Activated effector memory CD4-positive, alpha-beta T cell treated with Interleukin-2 at 50 U/mL for 16 hours (primary cell): Measurements from ENCODE around the gene UST.
"Not testable (repeated sequence)": the region's sequence is repeated elsewhere in the genome, so short reads cannot be mapped to it uniquely, and the experiment has no call there.

Experiments used
- DNase-seq: peaks from one replicate; pipeline ENCODE4 v3.0.0-alpha.2; 2020

Gene UST

DNA sequence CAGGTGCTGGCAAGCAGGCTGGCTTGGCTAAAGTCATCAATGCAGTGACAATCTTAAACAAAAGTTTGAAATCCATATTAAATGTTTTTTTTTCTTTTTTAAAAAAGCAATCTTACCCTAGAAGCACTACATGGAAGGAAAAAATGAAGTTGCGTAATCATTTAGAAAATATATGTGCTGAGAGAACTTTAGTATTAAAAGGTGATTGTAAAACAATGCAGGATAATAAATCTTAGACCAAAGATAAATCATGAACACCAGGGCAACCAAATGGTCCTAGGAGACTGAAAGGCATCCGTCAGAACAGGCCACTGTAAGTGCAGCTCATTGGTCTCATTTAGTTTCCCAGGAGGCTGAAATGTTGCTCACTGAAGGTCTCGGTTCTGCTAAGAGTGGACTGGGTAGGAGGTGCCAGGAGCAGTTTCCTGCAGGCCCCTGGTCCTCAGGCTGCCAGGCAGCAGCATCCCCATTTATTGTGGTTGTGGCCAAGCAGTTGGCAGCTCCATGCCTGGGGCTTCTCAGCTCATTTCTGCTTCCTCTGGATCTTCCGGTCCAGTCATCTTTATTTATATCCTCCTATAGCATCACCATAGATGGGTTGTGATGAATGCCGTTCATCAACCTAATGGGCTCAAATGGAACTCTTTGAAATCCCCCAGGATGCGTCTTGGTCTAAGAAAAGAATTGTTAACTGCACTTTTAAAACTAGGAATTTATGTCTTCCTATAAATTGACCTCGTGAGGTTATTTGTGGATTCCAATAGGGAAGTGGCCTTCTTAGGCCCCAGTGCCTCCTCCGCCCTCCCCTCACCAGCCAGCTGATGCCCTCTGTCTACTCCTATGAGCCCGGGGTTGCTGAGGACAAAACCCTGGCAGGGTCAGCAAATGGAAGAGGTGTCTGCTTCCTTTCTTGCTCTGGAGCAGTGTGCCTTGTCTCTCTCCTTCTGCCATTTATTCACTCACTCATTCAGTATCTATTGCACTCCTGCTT is 269.0 kb downstream of the UST start:
- DNase-seq: no peak

DNA sequence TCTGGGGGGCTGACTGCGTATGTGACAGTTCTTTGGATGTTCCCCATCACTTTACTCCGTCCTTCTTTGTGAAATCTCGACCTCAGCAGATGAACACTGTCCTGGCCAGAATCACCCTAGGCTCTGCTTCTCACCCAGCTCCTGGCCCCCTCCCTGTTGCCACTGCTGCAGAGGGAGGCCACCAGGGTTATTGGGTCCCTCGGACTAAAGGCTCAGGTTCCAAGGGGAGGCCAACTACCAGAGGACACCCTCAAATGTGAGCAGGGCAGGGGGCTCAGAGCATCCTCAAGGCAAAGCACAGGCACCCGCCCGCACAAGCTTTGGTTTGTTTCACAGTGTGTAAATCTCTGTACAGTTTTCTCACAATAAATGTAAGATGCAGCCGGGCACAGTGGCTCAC is 269.9 kb downstream of the UST start:
- DNase-seq: no peak

- no peak for DNase-seq
Measured at GRCh38 chr6:149020319-149020718, 273.5 kb downstream of the UST start.

DNA sequence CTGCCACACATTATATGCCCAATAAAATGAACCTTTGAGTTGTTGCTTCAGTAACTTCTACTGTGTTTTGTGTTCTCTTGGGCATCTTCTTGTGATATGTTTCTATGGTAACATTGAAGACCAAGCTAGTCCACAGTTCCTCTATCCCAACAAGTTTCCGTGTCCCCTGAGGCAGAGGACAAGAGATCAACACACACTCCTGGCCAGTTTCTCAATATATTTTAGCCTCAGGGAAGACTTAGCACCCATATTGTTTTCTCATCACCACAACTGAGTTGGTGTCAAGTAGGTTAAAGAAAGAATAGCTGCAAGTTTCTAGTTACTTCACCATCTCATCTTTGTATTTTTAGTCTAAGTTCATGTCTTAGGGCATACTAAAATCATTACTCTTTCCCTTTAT is 277.5 kb downstream of the UST start:
- DNase-seq: no peak

GRCh38 chr6:149025061-149025460 is 278.2 kb downstream of the UST start:
- no peak for DNase-seq

DNA sequence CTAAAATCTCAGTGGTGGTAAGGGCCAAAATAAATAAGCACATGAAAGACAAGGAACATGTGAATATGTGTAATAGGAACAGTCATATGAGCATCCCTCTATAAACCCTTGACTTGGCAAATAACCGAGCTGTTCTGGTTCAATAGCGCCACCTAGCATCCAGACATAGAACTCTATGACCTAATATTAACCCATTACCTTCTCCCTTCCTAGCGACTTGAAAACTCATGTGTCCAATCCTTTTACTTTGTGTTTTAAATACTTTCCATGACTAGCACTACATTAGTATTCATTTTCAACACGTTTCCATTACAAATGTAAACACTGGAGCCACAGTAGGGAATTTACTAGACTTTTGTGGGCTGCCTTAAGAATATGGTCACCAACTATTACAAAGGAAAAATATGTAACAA is 279.7 kb downstream of the UST start:
- DNase-seq: no peak

DNA sequence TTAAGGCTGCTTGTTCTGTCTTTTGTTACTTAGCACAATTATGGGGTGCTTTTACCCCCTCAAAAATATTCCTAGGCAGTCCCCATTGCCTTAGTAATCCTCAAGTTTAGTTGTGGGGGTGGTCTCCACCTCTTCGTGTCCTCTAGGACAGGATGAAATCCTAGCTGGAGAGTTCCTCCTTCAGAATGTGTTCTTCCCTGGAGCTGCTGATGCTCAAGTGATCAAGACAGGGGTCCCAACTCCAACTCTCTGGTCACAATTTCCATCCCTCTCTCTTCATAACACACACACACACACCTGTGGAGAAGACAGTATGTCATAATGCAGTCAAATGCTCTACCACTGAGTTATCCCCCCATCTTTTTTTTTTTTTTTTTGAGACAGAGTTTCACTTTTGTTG is 280.7 kb downstream of the UST start:
- DNase-seq: no peak

DNA sequence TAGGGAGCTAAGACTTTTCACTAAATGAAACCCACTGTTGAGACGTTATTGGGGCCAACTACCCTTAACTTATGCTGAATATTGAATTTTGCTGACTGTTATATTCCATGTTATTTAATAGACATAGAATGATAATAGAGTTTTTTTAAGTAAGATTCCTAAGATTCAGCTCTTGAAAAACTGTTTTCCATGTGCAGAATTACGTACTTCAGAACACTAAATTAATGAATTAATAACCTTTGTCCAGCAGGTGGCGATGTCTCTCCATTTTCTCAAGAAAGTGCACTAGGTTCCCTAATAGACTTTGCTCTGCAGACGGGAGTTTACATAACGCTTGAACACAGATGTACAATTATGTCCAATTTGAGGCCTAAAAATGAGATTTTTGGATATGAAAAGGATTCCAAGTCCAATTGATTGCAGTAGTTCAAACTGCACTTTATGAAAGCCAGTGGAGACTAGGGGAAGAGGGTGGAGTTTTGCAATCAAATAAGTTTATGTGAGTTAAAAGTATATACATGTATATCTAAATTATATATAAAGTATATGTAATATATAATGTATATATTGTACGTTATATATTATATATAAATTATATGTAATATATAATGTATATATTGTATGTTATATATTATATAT is 282.1 kb downstream of the UST start:
- peak; percentile 18 for DNase-seq

- DNase-seq: no peak
Measured at GRCh38 chr6:149031201-149031858, 284.5 kb downstream of the UST start.

GRCh38 chr6:149031859-149032598 is 285.2 kb downstream of the UST start:
- DNase-seq: peak; percentile 38

GRCh38 chr6:149032599-149033405 is 286.0 kb downstream of the UST start:
- DNase-seq: peak; percentile 9

DNA sequence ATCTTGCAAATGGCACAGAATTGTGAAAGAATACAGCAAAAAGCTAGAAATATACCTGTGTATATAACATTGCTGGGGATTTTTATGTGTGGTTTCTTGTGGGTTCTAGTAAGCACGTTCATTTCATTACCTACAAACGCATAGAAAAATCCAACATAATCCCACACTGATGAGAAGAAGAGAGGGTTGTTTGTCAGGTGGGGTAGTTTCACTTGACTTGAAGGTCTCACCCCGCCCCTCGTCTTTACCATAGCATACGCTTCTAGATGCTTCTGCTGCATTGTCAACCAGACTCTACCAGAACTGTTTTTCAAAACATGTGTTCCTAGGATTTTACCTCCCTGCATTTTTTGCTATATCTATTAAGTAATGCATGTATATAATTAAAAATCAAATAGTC is 286.6 kb downstream of the UST start:
- DNase-seq: no peak

DNA sequence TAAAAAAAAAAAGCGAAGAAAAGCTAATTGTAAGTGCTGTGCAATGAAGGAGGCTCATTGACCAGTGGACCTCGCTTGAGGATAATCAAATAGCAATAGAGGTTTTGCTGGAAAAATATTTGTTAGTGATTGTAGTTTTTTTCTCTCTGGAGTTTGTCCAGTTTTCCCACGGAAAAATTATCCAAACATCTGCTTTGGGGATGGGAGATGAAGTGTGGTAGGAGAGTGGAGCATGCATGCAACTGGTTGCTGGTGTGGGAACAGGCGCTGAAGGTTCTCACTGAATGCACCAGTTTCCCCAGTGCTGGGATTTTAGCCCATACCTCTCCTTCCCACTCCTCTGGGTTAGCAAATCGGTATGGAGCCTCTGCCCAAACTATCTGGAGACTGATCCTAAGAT is 288.9 kb downstream of the UST start:
- no peak for DNase-seq

GRCh38 chr6:149037051-149037671 is 290.3 kb downstream of the UST start:
- DNase-seq: no peak

DNA sequence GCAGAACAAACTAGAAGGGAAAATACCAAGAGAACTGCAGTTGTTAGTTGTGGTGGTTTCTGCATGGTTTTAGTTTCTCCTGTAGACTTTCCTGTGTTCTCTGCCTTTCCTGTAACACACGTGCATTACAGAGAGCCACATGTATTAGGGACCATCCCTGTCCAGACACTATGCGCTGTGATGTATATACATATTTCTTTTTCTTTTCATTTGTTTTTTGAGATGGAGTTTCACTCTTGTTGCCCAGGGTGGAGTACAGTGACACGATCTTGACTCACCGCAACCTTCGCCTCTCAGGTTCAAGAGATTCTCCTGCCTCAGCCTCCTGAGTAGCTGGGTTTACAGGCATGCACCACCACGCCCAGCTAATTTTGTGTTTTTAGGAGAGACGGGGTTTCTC is 292.2 kb downstream of the UST start:
- DNase-seq: not testable (repeated sequence)

DNA sequence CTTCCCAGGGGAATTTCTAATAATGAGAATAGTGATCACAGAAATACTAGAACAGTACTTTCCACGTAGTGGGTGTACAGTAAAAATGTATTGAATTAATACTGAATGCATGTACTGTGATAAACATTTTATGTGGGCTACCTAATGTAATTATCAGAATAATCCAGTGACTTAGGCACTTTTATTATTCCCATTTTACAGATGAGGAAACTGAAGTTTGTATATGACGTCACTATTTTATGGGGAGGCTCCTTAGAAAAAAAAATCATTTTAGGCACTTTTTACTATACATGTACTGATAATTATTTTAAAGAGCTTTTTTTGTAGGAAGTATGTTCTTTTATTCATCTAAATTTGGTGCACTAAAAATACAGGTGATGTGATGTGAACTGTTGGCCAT is 295.1 kb downstream of the UST start:
- DNase-seq: no peak

DNA sequence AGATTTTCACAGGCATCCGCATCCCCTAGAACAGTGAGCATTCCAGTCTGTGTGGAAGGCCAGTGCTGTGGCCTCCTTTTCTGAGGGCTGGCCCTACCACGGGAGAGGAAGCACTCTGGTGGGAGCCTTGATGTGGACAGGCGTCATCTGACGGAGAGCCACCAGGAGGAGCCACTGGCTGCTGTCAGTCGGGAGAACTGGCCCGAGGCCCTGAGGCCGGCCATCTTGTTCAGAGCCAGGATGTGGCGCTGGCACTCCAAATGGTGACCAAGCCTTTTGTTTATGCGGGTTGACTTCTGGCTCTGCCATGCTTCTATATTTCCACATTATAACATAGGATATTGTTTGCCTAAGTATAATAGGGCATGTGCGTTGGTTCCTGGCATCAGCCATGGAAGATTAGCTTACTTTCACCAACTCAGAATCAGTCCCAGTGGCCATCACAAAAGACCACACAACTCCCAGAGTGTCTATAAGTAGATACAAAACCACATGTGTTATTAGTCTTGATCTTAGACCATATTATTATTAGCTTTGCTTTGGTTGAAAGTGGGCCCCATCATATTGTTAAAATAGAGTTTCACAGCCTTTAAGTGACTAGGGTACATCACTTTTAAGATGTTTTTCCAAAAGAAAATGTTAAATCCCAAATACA is 296.8 kb downstream of the UST start:
- no peak for DNase-seq

GRCh38 chr6:149044528-149044927 is 297.7 kb downstream of the UST start:
- no peak for DNase-seq

GRCh38 chr6:149045404-149045803 is 298.6 kb downstream of the UST start:
- no peak for DNase-seq

DNA sequence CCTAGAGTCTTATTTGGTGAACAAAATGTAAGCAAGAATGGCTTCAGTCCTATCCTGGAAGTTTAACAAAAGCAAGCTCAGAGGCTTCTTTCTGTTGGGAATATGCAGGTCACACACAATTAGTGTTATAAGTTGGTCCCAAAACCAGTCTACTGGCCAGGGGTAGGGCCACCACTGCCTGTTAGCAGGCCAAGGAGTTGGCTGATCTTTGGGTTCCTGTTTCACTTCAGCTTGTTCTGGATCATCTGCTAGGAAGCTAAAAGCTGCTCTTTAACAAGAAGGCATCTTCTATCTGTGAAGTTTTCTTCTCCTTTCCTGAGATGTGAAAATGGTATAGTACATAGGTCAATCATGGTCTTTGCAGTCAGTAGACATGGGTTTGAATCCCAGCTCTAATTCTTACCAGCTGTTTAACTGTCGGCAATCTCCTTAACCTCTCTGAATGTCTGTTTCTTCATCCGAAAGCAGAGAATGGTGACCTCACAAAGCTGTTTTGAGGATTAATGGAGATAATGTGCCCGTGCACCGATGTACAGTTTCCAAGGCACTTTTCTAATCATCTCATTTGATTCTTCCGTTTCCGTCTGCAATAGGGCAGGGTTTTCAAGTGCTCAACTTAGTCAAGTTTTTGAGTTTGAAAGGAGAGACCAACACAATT is 299.5 kb downstream of the UST start:
- DNase-seq: no peak
